DND-41 (cell line): ENCODE results near the gene ACSM2B.
"Not testable (repeated sequence)": the region's sequence is repeated elsewhere in the genome, so short reads cannot be mapped to it uniquely, and the experiment has no call there.

Source experiments
- ATAC-seq: fragments of 200-7000 bp; cut with Tn5 transposase; 3 replicates; pipeline ENCODE4 v1.9.1; 2021; ENCODE audit warnings: low read depth; ENCODE audit not compliant: insufficient read depth
- DNase-seq: peaks from one replicate; pipeline ENCODE4 v3.0.0-alpha.2; 2020
- H2AFZ ChIP-seq: 2 replicates; pipeline ENCODE4 v1.6.0; 2012; ENCODE audit warnings: low read depth, low read length
- H3K27ac ChIP-seq: 2 replicates; pipeline ENCODE4 v1.5.1; 2012; ENCODE audit warnings: low read length, inconsistent platforms
- H3K27me3 ChIP-seq: fragments of 200-600 bp; sonication (generic); 2 replicates; pipeline ENCODE4 v1.6.0; 2012; ENCODE audit warnings: low read length, mild to moderate bottlenecking, inconsistent platforms; ENCODE audit not compliant: insufficient read depth, poor library complexity
- H3K36me3 ChIP-seq: 2 replicates; pipeline ENCODE4 v1.5.1; 2012; ENCODE audit warnings: low read length, inconsistent platforms; ENCODE audit not compliant: insufficient read depth
- H3K4me1 ChIP-seq: 2 replicates; pipeline ENCODE4 v1.5.1; 2012; ENCODE audit warnings: mild to moderate bottlenecking, low read length; ENCODE audit not compliant: insufficient read depth
- H3K4me2 ChIP-seq: 2 replicates; pipeline ENCODE4 v1.6.0; 2012; ENCODE audit warnings: mild to moderate bottlenecking, moderate library complexity, low read length, inconsistent platforms; ENCODE audit not compliant: insufficient read depth
- H3K4me3 ChIP-seq, 2 experiments: fragments of 200-600 bp in 1 of 2; shearing (Covaris generic) in 1 of 2; 2 replicates each; pipeline ENCODE4 v1.5.1; 2012 to 2016; ENCODE audit warnings: inconsistent platforms in 2 of 2, low read length in 2 of 2, mild to moderate bottlenecking in 2 of 2, low read depth in 1 of 2, moderate library complexity in 1 of 2
- H3K79me2 ChIP-seq: 2 replicates; pipeline ENCODE4 v1.6.0; 2012; ENCODE audit warnings: low read length, inconsistent platforms; ENCODE audit not compliant: insufficient read depth
- H3K9ac ChIP-seq: 2 replicates; pipeline ENCODE4 v1.6.0; 2012; ENCODE audit warnings: low read depth, mild to moderate bottlenecking, inconsistent platforms, low read length, moderate library complexity
- H3K9me3 ChIP-seq: 2 replicates; pipeline ENCODE4 v1.5.1; 2012; ENCODE audit warnings: low read length, moderate library complexity, mild to moderate bottlenecking, inconsistent platforms; ENCODE audit not compliant: insufficient read depth, severe bottlenecking
- H4K20me1 ChIP-seq: 2 replicates; pipeline ENCODE4 v1.6.0; 2012; ENCODE audit warnings: low read length; ENCODE audit not compliant: insufficient read depth
- CTCF ChIP-seq: IDR thresholded peaks from 2 replicates; pipeline ENCODE4 v1.5.1; 2012; ENCODE audit warnings: borderline replicate concordance, low read length, moderate library complexity, mild to moderate bottlenecking; ENCODE audit not compliant: poor library complexity, severe bottlenecking; ENCODE audit errors: extremely low read depth
- EZH2 ChIP-seq: IDR thresholded peaks from 3 replicates; pipeline ENCODE4 v1.6.1; 2012; ENCODE audit warnings: borderline replicate concordance, low read depth, mild to moderate bottlenecking, moderate library complexity, low read length, inconsistent platforms; ENCODE audit not compliant: severe bottlenecking

Gene ACSM2B

GRCh38 chr16:20546951-20547350, 29.2 kb downstream of the ACSM2B start:
- H3K36me3 ChIP-seq, ATAC-seq, H3K9ac ChIP-seq, H4K20me1 ChIP-seq, H3K27me3 ChIP-seq, H2AFZ ChIP-seq, DNase-seq, H3K4me1 ChIP-seq, H3K4me2 ChIP-seq, H3K4me3 ChIP-seq, H3K27ac ChIP-seq, H3K79me2 ChIP-seq, H3K9me3 ChIP-seq: not testable (repeated sequence)

GRCh38 chr16:20546278-20546853, 29.8 kb downstream of the ACSM2B start:
- not testable (repeated sequence) for H3K4me1 ChIP-seq, H3K4me3 ChIP-seq, H3K79me2 ChIP-seq, H3K27me3 ChIP-seq, H3K27ac ChIP-seq, H3K9ac ChIP-seq, H3K9me3 ChIP-seq, H2AFZ ChIP-seq, H3K4me2 ChIP-seq, DNase-seq, H4K20me1 ChIP-seq, ATAC-seq, H3K36me3 ChIP-seq

- not testable (repeated sequence) for H3K27me3 ChIP-seq, H2AFZ ChIP-seq, DNase-seq, H3K79me2 ChIP-seq, ATAC-seq, H3K9ac ChIP-seq, H3K27ac ChIP-seq, H3K4me1 ChIP-seq, H3K4me3 ChIP-seq, H4K20me1 ChIP-seq, H3K4me2 ChIP-seq, H3K9me3 ChIP-seq, H3K36me3 ChIP-seq
Measured at GRCh38 chr16:20540603-20541316, 35.4 kb downstream of the ACSM2B start.

GRCh38 chr16:20538687-20539086, 37.5 kb downstream of the ACSM2B start:
- H3K4me3 ChIP-seq, result no peak overlapping the region
- no peaks in the 10 kb centered on the region for H3K9me3 ChIP-seq
- no peaks in the 10 kb centered on the region for H4K20me1 ChIP-seq
- H2AFZ ChIP-seq, result no peak overlapping the region
- no peak overlapping the region for H3K27ac ChIP-seq
- H3K27me3 ChIP-seq, result no peaks in the 10 kb centered on the region
- H3K4me1 ChIP-seq, result no peaks in the 10 kb centered on the region
- H3K4me2 ChIP-seq, result no peak overlapping the region
- DNase-seq (no peak), ATAC-seq (no peak)
- TF ChIP-seq CTCF (no peak), EZH2 (no peak)
- H3K36me3 ChIP-seq, result no peaks in the 10 kb centered on the region
- no peaks in the 10 kb centered on the region for H3K79me2 ChIP-seq
- no peak overlapping the region for H3K9ac ChIP-seq

GRCh38 chr16:20538181-20538580, 38.0 kb downstream of the ACSM2B start:
- ATAC-seq, result no peak

GRCh38 chr16:20536669-20537068, 39.5 kb downstream of the ACSM2B start:
- H3K4me3 ChIP-seq, H3K4me1 ChIP-seq, H3K4me2 ChIP-seq, H3K36me3 ChIP-seq, ATAC-seq, H3K9me3 ChIP-seq, H4K20me1 ChIP-seq, H3K27ac ChIP-seq, H3K79me2 ChIP-seq, H3K9ac ChIP-seq, H2AFZ ChIP-seq, DNase-seq, H3K27me3 ChIP-seq: not testable (repeated sequence)

More at GRCh38 chr16:20538181-20538580, 38.0 kb downstream of the ACSM2B start:
- H3K4me2 ChIP-seq, result no peak overlapping the region
- no peak overlapping the region for H3K4me3 ChIP-seq
- no peak overlapping the region for H3K27ac ChIP-seq
- no peaks in the 10 kb centered on the region for H3K27me3 ChIP-seq
- no peaks in the 10 kb centered on the region for H3K79me2 ChIP-seq
- H3K36me3 ChIP-seq, result no peaks in the 10 kb centered on the region
- H3K4me1 ChIP-seq, result no peaks in the 10 kb centered on the region
- no peaks in the 10 kb centered on the region for H3K9me3 ChIP-seq
- TF ChIP-seq CTCF, result no peak
- no peak for TF ChIP-seq EZH2
- H4K20me1 ChIP-seq, result no peaks in the 10 kb centered on the region
- H3K9ac ChIP-seq, result no peak overlapping the region
- DNase-seq, result no peak
- H2AFZ ChIP-seq, result no peak overlapping the region
